GM19328 (cell line): Measurements from ENCODE around the gene SLC2A13.
"Not testable (repeated sequence)": the region's sequence is repeated elsewhere in the genome, so short reads cannot be mapped to it uniquely, and the experiment has no call there.

Source experiments
- ATAC-seq: cut with Tn5 transposase; IDR thresholded peaks from one replicate; pipeline ENCODE4 v1.9.1; 2021; ENCODE audit warnings: mild to moderate bottlenecking, moderate library complexity; ENCODE audit not compliant: unreplicated experiment

The SLC2A13 gene

DNA sequence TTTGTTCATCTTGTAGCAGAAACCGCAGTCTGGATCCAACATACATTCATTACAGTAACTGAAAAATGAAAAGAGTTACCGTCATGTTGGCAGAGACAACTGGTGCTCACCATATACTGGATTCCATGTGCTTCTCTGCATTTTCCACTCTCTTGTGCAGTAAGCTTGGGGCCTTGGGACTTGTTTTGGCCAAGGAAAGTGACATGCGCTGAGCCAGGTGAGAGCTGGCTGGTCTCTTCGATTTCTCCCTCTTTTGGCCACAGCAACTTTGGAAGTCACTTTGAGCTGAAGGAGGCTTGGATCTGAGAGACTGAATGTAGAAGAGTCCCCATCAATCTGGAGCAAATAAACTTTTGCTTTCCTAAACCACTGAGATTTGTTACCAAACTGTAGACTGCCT is 275.7 kb downstream of the SLC2A13 start:
- no peak for ATAC-seq

GRCh38 chr12:39824505-39825212 is 281.2 kb downstream of the SLC2A13 start:
- ATAC-seq: no peak

- no peak for ATAC-seq
Measured at GRCh38 chr12:39816671-39817185, 289.2 kb downstream of the SLC2A13 start.

DNA sequence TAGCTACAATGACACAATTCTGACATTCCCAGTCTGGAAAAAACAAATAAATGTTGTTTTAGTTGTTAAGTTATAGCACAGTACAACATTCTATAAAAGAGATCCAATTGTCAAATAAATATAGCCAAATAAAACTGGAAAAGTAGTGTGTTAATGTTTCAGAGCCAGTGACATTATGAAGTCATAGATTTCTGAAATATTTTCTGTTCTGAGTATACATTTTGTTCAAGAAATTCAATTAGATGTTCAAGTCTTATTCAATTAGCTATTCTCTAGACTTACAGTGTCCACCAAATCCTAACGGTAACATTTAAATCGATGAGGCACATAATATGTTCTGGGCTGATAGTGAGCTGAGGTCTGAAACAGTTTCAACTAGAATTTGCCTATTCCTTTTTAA is 290.1 kb downstream of the SLC2A13 start:
- no peak for ATAC-seq

DNA sequence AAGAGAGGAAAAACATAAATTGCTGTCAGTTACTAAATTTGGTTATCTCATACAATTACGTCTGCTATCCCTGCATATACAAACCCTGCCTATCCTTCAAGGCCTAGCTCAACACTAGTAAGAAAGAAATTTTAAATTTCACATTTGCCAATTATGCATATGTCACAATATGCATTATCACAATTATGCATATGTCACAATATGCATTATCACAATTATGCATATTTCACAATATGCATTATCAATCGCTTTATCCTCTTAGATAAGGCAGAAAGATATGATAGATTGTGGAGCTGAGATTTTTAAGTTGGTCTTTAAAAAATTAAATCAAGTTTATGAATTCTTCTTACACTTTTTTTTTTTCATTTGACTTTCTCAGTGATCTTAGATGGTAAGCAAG is 291.3 kb downstream of the SLC2A13 start:
- ATAC-seq: no peak

GRCh38 chr12:39813776-39814175 is 292.1 kb downstream of the SLC2A13 start:
- ATAC-seq: no peak

DNA sequence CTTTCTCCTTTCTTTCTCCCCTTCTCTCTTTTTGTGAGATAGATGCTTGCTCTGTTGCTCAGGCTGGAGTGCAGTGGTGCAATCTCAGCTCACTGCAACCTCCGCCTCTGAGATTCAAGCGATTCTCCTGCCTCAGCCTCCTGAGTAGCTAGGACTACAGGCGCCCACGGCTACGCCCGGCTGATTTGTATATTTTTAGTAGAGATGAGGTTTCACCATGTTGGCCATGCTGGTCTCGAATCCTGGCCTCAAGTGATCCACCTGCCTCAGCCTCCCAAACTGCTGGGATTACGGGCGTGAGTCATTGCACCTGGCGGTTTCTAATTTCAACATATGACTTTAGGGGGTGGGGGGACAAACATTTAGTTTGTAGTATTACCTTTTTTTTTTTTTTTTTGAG is 293.4 kb downstream of the SLC2A13 start:
- not testable (repeated sequence) for ATAC-seq

DNA sequence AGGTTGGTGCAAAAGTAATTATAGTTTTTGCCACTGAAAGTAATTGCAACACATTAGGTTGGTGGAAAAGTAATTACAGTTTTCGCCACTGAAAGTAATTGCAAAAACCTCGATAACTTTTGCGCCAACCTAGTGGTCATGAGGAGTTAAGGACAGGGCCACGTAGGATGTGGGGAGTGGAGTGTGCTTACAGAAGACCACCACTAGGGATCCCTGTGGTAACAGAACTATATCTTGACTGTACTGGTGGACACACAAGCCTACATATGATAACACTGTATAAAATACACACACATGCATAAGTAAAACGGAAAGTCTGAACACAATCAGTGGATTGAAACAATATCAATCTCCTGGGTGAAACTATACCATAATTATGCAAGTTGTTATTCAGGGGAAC is 298.8 kb downstream of the SLC2A13 start:
- ATAC-seq: no peak

DNA sequence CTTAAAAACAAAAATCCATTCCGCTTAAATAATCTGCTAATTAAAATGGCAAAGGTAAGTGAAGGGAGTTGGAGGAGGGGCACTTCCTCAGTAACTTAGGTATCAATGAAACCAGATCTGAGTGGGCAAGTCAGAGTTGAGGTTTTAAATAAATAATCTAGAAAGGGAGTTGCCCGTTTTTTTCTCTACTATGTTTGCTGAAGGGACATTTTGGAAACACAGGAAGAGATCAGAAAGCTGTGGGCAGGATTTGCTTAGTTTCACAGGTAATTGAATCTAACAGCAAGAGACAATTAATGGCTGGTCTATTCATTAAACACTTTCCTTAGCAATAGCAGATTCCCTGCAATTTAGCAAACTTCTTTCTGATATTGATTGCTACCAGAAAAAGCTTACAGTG is 300.2 kb downstream of the SLC2A13 start:
- ATAC-seq: no peak

- ATAC-seq: no peak
Measured at GRCh38 chr12:39804898-39805297, 301.0 kb downstream of the SLC2A13 start.

DNA sequence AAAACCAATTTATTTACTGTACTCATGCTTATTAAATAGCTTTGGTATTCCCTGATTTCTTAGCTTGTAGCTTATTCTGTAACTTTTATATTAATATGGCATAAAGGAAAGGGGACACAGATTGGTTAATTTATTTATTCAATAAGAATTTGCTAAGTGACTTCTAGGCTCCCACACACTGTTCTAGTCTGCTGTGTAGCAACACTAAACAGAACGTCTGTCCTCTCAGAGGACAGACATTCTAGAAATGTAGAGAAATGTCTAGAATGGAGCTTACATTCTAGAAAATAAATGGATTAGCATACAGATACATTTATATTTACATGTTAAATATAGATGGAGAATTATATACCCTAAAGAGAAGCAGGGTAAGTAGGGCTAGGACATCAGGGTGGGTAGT is 301.4 kb downstream of the SLC2A13 start:
- ATAC-seq: no peak

GRCh38 chr12:39803151-39803550 is 302.7 kb downstream of the SLC2A13 start:
- ATAC-seq: no peak

DNA sequence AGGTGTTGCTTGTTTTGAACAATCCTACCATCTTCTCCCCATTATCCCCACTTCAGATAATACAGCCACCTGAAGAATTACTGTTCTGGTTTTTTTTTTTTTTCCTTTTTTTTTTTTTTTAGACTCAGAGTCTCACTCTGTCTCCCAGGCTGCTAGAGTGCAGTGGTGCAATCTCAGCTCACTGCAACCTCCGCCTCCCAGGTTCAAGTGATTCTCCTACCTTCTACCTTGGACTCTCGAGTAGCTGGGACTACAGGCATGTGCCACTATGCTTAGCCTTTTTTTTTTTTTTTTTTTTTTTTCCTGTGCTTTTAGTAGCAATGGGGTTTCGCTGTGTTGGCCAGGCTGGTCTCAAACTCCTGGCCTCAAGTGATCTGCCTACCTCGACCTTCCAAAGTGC is 306.9 kb downstream of the SLC2A13 start:
- no peak for ATAC-seq

- no peak for ATAC-seq
Measured at GRCh38 chr12:39798429-39798828, 307.5 kb downstream of the SLC2A13 start.

DNA sequence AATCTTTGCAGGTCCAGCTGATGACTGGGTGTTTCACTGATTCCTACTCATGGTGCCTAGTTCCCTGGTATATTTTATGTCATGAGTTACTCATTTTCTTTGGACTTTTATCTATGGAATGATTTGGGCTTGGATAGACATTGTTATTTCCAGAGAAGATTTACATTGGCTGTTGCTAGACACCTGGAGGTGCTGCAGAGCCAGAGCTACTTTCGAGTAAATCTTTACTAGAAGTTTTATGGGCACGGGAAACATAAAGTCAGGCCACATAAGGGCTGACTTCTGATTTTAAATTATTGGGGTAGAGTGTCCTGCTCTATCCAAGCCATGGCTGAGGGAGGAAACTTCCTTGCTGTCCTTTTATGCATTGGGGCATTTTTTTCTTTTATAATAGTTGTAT is 310.4 kb downstream of the SLC2A13 start:
- no peak for ATAC-seq

GRCh38 chr12:39792938-39793337 is 312.9 kb downstream of the SLC2A13 start:
- no peak for ATAC-seq

DNA sequence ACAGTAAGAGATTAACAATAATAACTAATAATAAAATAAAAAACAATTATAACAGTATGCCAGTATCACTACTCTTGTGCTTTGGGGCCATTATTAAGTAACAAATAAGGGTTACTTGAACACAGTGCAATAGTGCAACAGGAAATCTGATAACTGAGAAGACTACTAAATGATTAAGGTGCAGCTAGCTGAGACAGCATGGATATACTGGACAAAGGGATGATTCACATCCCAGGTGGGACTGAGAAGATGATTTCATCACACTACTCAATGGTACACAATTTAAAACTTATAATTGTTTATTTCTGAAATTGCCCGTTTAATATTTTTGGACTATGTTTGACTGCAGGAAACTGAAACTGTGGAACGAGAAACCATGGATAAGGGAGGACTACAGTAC is 317.6 kb downstream of the SLC2A13 start:
- no peak for ATAC-seq

DNA sequence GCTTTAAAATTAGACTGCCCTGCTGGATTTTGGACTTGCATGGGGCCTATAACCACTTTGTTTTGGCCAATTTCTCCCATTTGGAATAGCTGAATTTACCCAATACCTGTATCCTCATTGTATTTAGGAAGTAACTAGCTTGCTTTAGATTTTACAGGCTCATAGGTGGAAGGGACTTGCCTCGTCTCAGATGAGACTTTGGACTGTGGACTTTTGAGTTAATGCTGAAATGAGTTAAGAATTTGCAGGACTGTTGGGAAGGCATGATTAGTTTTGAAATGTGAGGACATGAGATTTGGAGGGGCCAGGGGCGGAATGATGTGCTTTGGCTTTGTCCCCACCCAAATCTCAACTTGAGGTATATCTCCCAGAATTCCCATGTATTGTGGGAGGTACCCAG is 320.1 kb downstream of the SLC2A13 start:
- not testable (repeated sequence) for ATAC-seq

DNA sequence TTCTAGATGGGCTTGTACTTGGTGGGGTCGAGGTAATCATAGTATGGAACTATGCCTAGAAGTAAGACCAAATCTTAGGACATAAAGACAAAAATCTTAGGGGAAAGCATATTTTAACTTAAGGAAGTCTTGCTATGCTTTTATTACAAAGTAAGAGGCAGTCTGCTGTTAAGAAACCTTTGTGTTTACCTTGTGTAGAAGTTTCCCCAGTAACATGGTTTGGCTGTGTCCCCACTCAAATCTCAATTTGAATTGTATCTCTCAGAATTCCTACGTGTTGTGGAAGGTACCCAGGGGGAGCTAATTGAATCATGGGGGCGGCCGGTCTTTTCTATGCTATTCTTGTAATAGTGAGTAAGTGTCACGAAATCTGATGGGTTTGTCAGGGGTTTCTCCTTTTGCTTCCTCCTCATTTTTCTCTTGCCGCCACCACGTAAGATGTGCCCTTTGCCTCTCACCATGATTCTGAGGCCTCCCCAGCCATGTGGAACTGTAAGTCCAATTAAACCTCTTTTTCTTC is 323.8 kb downstream of the SLC2A13 start:
- ATAC-seq: no peak

- no peak for ATAC-seq
Measured at GRCh38 chr12:39780913-39781446, 324.9 kb downstream of the SLC2A13 start.

GRCh38 chr12:39780411-39780912 is 325.4 kb downstream of the SLC2A13 start:
- ATAC-seq: no peak

GRCh38 chr12:39779768-39780340 is 326.0 kb downstream of the SLC2A13 start:
- no peak for ATAC-seq
